A673 (cell line): ENCODE data around the gene TYR.

Experiments used
- EZH2 ChIP-seq: fragments of 200-600 bp; sonication (generic); IDR thresholded peaks from 2 replicates; pipeline ENCODE4 v1.6.1; 2017; ENCODE audit warnings: borderline replicate concordance, low read depth, mild to moderate bottlenecking, mixed read lengths, antibody characterized with exemption, low read length; ENCODE audit not compliant: poor library complexity, severe bottlenecking
- TF ChIP-seq, protein P1 (sequence below): fragments of 300-800, 200-600 bp; sonication (generic); conservative IDR thresholded peaks from 2 replicates; pipeline ENCODE4 v1.5.1; 2017; ENCODE audit warnings: low read depth, mild to moderate bottlenecking, antibody characterized with exemption, low read length, moderate library complexity, mixed read lengths

GRCh38 chr11:89203814-89204213, 26.1 kb downstream of the TYR start:
- TF ChIP-seq, protein P1, sequence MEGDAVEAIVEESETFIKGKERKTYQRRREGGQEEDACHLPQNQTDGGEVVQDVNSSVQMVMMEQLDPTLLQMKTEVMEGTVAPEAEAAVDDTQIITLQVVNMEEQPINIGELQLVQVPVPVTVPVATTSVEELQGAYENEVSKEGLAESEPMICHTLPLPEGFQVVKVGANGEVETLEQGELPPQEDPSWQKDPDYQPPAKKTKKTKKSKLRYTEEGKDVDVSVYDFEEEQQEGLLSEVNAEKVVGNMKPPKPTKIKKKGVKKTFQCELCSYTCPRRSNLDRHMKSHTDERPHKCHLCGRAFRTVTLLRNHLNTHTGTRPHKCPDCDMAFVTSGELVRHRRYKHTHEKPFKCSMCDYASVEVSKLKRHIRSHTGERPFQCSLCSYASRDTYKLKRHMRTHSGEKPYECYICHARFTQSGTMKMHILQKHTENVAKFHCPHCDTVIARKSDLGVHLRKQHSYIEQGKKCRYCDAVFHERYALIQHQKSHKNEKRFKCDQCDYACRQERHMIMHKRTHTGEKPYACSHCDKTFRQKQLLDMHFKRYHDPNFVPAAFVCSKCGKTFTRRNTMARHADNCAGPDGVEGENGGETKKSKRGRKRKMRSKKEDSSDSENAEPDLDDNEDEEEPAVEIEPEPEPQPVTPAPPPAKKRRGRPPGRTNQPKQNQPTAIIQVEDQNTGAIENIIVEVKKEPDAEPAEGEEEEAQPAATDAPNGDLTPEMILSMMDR, result no peak
- TF ChIP-seq EZH2, result no peak
